Measurements from ENCODE around the gene TDRD3.

DNA sequence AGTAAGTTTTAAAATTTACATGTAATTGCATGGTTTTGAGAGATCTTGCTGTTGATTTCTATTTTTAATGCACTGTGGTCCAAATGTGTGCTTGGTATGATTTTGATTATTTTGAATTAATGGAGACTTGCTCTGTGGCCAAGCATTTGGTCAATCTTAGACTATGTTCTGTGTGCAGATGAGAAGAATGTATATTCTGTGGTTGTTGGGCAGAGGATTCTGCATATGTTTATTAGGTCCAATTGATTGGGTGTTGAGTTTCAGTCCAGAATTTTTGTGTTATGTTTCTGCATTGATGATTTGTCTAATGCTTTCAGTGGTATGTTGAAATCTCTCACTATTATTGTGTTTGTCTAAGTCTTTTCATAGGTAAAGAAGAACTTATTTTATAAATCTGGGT lies 82.3 kb downstream of the TDRD3 start:
- TF ChIP-seq POLR2A (IDR thresholded peaks at IDR 0.05): no peak
- TF ChIP-seq, protein P1, sequence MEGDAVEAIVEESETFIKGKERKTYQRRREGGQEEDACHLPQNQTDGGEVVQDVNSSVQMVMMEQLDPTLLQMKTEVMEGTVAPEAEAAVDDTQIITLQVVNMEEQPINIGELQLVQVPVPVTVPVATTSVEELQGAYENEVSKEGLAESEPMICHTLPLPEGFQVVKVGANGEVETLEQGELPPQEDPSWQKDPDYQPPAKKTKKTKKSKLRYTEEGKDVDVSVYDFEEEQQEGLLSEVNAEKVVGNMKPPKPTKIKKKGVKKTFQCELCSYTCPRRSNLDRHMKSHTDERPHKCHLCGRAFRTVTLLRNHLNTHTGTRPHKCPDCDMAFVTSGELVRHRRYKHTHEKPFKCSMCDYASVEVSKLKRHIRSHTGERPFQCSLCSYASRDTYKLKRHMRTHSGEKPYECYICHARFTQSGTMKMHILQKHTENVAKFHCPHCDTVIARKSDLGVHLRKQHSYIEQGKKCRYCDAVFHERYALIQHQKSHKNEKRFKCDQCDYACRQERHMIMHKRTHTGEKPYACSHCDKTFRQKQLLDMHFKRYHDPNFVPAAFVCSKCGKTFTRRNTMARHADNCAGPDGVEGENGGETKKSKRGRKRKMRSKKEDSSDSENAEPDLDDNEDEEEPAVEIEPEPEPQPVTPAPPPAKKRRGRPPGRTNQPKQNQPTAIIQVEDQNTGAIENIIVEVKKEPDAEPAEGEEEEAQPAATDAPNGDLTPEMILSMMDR (IDR thresholded peaks at IDR 0.05): no peak
